Erythroblast (primary cell): ENCODE measurements around the gene ARHGAP6.

Experiments used
- GATA1 ChIP-seq: IDR thresholded peaks from 2 replicates; pipeline ENCODE4 v1.6.1; 2011; ENCODE audit warnings: low read depth, mild to moderate bottlenecking, control low read depth, low read length, moderate library complexity
- POLR2A ChIP-seq: IDR thresholded peaks from 2 replicates; pipeline ENCODE4 v1.6.1; 2011; ENCODE audit warnings: mild to moderate bottlenecking, low read length

- TF ChIP-seq POLR2A (no peak), GATA1 (no peak)
Measured at GRCh38 chrX:11611965-11612364, 53.8 kb downstream of the ARHGAP6 start.
